PC-9 (cell line): ENCODE data around the gene SAPCD1. TPM values are rescaled to one million over a fixed set of nuclear protein-coding genes. Genes with fewer than 3 reads are reported as not detected.
A peak's percentile ranks its signal among the peaks of the same experiment; 100 is the strongest.

ENCODE experiments used
- BruUV-seq: library from RNA; stranded (reverse); fragments of 400-500 nt; replicated peaks from 2 replicates; lab custom pipeline; 2021; lab: Mats Ljungman, UMichigan
- CTCF ChIA-PET: fragments of 300-600 bp; sonication (Branson Sonifier 250); formaldehyde crosslinking; loops from one replicate; lab custom pipeline; 2022; ENCODE audit warnings: antibody characterized with exemption; lab: Charles Lee
- POLR2A ChIA-PET: fragments of 300-600 bp; sonication (Branson Sonifier 250); formaldehyde crosslinking; loops from one replicate; lab custom pipeline; 2022; ENCODE audit warnings: antibody characterized with exemption; ENCODE audit not compliant: unreplicated experiment; lab: Charles Lee
- DNase-seq, 2 experiments: peaks; one replicate each; pipeline versions ENCODE4 v3.0.0 to v3.0.0-alpha.2; 2015 to 2022; ENCODE audit warnings: mixed read lengths in 1 of 2
- H2AFZ ChIP-seq: fragments of 200-600 bp; sonication (generic); 2 replicates; pipeline ENCODE4 v1.8.1; 2017; ENCODE audit warnings: antibody characterized with exemption
- H3F3A ChIP-seq: fragments of 200-600 bp; sonication (generic); 2 replicates; pipeline ENCODE4 v1.8.1; 2017; ENCODE audit warnings: antibody characterized with exemption, mild to moderate bottlenecking, low read depth; ENCODE audit not compliant: insufficient read depth
- H3K27ac ChIP-seq: fragments of 200-600 bp; sonication (generic); 2 replicates; pipeline ENCODE4 v1.6.1; 2016; ENCODE audit warnings: mixed run types
- H3K27me3 ChIP-seq: fragments of 200-600 bp; sonication (generic); 2 replicates; pipeline ENCODE4 v1.6.1; 2016; ENCODE audit warnings: low read depth, mixed run types; ENCODE audit not compliant: insufficient read depth
- H3K36me3 ChIP-seq: fragments of 200-600 bp; sonication (generic); 2 replicates; pipeline ENCODE4 v1.6.1; 2016; ENCODE audit warnings: low read depth, mixed run types
- H3K4me1 ChIP-seq: fragments of 200-600 bp; sonication (generic); replicated peaks from 2 replicates; pipeline ENCODE4 v1.6.1; 2016; ENCODE audit warnings: mixed run types; ENCODE audit not compliant: insufficient read depth
- H3K4me2 ChIP-seq: fragments of 200-600 bp; sonication (generic); 2 replicates; pipeline ENCODE4 v1.6.1; 2017; ENCODE audit warnings: mixed run types
- H3K4me3 ChIP-seq: fragments of 200-600 bp; sonication (generic); 2 replicates; pipeline ENCODE4 v1.6.1; 2016; ENCODE audit warnings: mixed run types
- H3K79me2 ChIP-seq: fragments of 200-600 bp; sonication (generic); 2 replicates; pipeline ENCODE4 v1.6.1; 2017; ENCODE audit warnings: low read depth, mixed run types
- H3K9me2 ChIP-seq: fragments of 200-600 bp; sonication (generic); 2 replicates; pipeline ENCODE4 v1.8.1; 2017; ENCODE audit warnings: mild to moderate bottlenecking; ENCODE audit not compliant: insufficient read depth
- H3K9me3 ChIP-seq: fragments of 200-600 bp; sonication (generic); 2 replicates; pipeline ENCODE4 v1.8.1; 2016; ENCODE audit warnings: low read depth; ENCODE audit not compliant: insufficient read depth
- H4K20me1 ChIP-seq: fragments of 200-600 bp; sonication (generic); 2 replicates; pipeline ENCODE4 v1.8.1; 2017; ENCODE audit not compliant: insufficient read depth
- EZH2 ChIP-seq: fragments of 200-600 bp; sonication (generic); IDR thresholded peaks from 2 replicates; pipeline ENCODE4 v1.8.0; 2017; ENCODE audit warnings: antibody characterized with exemption, low read depth
- intact Hi-C: fragments of 100-400 bp; cut with micrococcal nuclease; formaldehyde crosslinking; loops from one replicate; pipeline ENCODE4 v1.10.0; 2022; ENCODE audit not compliant: unreplicated experiment
- total RNA-seq: library from RNA; stranded (reverse); gene quantifications from 2 replicates; pipeline ENCODE4 v1.2.3, GENCODE V29; 2021
- TF ChIP-seq, protein P1 (sequence below): fragments of 200-600 bp; sonication (generic); conservative IDR thresholded peaks from 2 replicates; pipeline ENCODE4 v1.6.1; 2017; ENCODE audit warnings: mixed run types, antibody characterized with exemption, mild to moderate bottlenecking, moderate library complexity

Gene SAPCD1
- total RNA-seq, 1 experiment from 2014 or later: 11.1 TPM

DNA sequence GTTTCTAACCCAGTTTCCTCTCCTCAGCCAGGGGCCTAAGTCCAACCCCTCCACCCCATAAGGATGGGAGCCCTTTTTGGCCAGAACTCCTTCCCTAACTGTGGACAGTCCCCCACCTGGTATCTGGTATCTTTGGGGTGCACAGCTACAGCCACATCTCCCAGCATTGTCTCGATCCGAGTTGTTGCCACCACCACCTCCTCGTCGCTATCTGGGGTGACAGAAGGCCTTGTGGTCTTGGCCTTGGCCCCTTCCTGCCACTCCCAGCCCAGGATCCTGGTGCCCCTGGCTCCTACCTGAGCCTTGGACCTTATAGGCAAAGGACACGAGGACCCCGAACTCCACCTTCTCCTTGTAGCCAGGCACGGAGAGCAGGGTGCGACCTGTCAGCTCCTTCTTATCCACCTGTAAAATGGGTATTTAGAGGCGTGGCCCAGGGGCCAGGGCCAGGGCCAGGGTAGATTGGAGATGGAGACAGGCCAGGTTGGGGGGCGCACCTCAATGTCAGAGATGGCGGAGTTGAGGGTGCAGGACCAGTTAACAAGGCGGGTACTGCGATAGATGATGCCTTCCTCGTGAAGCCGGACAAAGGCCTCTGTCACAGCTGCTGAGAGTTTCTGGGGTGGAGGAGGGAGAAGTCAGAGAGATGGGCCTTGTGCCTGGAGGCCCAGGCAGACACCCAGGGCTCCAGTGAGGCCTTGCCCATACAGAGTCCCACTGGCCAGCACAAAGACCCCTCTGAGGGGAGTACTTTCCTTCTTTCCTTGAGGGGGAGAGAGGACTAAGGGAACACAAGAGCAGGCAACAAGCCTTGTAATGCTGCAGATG is 21.9 kb downstream of the SAPCD1 start:
- intact Hi-C loops: no loop called here
- ChIA-PET POLR2A (no interaction called here), CTCF (no interaction called here)
- Histone ChIP-seq H3K4me1 (no peaks in the 10 kb centered on the region), H3K36me3 (peaks cover 22% of the 10 kb centered on the region), H3K9me3 (no peaks in the 10 kb centered on the region), H3K9me2 (no peaks in the 10 kb centered on the region), H2AFZ (no peak overlapping the region), H3K79me2 (peaks cover 1% of the 10 kb centered on the region; the same call in 1 of the 2 replicates), H3K4me2 (no peak overlapping the region), H4K20me1 (no peaks in the 10 kb centered on the region; the same call in 1 of the 2 replicates), H3K27ac (no peak overlapping the region), H3K4me3 (no peak overlapping the region), H3K27me3 (no peaks in the 10 kb centered on the region), H3F3A (peaks cover 7% of the 10 kb centered on the region)
- TF ChIP-seq, protein P1, sequence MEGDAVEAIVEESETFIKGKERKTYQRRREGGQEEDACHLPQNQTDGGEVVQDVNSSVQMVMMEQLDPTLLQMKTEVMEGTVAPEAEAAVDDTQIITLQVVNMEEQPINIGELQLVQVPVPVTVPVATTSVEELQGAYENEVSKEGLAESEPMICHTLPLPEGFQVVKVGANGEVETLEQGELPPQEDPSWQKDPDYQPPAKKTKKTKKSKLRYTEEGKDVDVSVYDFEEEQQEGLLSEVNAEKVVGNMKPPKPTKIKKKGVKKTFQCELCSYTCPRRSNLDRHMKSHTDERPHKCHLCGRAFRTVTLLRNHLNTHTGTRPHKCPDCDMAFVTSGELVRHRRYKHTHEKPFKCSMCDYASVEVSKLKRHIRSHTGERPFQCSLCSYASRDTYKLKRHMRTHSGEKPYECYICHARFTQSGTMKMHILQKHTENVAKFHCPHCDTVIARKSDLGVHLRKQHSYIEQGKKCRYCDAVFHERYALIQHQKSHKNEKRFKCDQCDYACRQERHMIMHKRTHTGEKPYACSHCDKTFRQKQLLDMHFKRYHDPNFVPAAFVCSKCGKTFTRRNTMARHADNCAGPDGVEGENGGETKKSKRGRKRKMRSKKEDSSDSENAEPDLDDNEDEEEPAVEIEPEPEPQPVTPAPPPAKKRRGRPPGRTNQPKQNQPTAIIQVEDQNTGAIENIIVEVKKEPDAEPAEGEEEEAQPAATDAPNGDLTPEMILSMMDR: no peak
- TF ChIP-seq EZH2: no peak
- BruUV-seq: no TSS peak
- DNase-seq: no peak

DNA sequence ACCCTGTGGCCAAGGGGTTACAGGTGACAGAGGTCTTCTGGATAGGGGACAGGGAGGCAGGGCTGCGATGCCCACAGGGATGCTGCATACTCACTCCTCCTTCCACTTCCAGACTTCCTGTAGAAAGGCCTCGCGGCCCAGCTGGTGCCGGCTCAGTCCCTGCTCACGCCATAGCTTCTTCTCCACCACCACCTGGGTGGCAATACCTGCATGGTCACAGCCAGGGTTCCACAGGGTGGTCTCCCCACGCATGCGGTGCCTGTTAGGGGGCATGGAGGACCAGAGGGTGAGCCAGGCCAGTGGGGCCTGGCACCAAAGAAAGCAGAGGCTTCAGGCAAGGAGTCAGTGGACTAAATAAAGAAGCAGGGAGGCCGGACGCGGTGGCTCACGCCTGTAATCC is 23.0 kb downstream of the SAPCD1 start:
- POLR2A ChIA-PET: no interaction called here
- intact Hi-C loops: no loop called here
- Histone ChIP-seq H2AFZ (no peak overlapping the region), H3K27me3 (no peaks in the 10 kb centered on the region), H3K4me3 (no peak overlapping the region), H3K9me2 (no peaks in the 10 kb centered on the region), H3K27ac (no peak overlapping the region), H3K9me3 (no peaks in the 10 kb centered on the region), H4K20me1 (no peaks in the 10 kb centered on the region; the same call in 1 of the 2 replicates), H3K4me1 (no peaks in the 10 kb centered on the region), H3K4me2 (no peak overlapping the region), H3K79me2 (peaks cover 7% of the 10 kb centered on the region; the same call in 1 of the 2 replicates), H3K36me3 (peaks cover 26% of the 10 kb centered on the region), H3F3A (peaks cover 14% of the 10 kb centered on the region)
- CTCF ChIA-PET: no interaction called here
- TF ChIP-seq, protein P1: no peak
- TF ChIP-seq EZH2: no peak
- no TSS peak for BruUV-seq
- DNase-seq: no peak

DNA sequence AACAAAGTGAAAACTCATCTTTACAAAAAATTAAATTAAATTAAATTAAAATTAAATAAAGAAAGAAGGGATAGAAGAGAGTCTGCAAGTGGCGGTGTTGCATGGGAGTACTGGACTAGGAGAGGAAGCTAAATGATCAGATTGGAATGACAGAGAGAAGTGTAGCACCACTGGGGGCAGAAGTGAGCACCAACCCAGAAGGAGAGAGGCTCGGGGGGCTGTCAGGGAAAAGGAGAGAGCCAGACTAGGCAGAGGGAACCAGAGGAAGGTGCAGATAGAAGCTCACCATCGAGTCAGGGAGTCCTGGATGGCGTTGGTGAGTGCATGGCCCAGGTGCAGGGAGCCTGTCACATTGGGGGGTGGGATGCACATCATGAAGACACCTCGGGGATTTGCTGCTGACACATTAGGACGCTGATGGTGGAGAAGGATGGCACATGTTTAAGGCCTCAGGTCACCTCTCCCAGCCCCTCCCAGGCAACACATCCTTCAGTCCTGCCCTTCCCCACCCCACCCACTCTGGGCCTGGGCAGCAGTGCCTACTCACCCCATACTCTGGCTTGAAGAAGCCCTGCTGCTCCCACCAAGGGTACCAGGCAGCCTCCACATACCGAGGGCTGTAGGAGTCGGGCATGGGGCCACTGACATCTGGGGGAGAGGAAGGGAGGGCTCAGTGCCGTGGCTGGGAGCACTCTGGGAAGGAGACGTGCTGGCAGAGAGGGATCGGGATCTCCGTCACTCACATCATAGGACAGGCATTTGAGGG is 29.1 kb downstream of the SAPCD1 start:
- Histone ChIP-seq H3K79me2 (peaks cover 52% of the 10 kb centered on the region), H3K4me2 (peak overlapping the region; percentile 96), H3K27me3 (no peaks in the 10 kb centered on the region), H3F3A (peaks cover 50% of the 10 kb centered on the region), H3K9me3 (no peaks in the 10 kb centered on the region), H4K20me1 (no peaks in the 10 kb centered on the region; the same call in 1 of the 2 replicates), H2AFZ (no peak overlapping the region), H3K9me2 (no peaks in the 10 kb centered on the region), H3K36me3 (peaks cover 15% of the 10 kb centered on the region), H3K27ac (no peak overlapping the region), H3K4me1 (peaks cover 28% of the 10 kb centered on the region), H3K4me3 (peak overlapping the region; percentile 86; the same call in 1 of the 2 replicates)
- TF ChIP-seq, protein P1: peak; percentile 60; the same call in 1 of the 2 replicates
- TF ChIP-seq EZH2: no peak
- BruUV-seq: no TSS peak
- CTCF ChIA-PET: interaction anchor here (0.5 kb wide), 1 partner anchor 9 kb away, joined by 3 read pairs; no protein-coding TSS in a partner anchor
- no peak for DNase-seq
- intact Hi-C loops: loop anchor here (1.0 to 2.0 kb wide), 3 partner anchors 39 to 71 kb away; partner anchors contain the start of gene NEU1
- POLR2A ChIA-PET: interaction anchor here (0.6 kb wide), 2 partner anchors 14 to 995 kb away, joined by 3 to 6 read pairs; partner anchors contain the start of gene VWA7
